SK-N-SH (cell line): ENCODE results near the gene PMS2. TPM values are rescaled to one million over a fixed set of nuclear protein-coding genes. Genes with fewer than 3 reads are reported as not detected.

ENCODE experiments used
- CTCF ChIA-PET: fragments of 300-600, 350-600 bp; formaldehyde crosslinking; extraction: SDS; loops from one replicate; lab custom pipeline; 2021; lab: Yijun Ruan, JAX
- POLR2A ChIA-PET: fragments of 350-600 bp; sonication (Branson Sonifier 250); formaldehyde crosslinking; extraction: SDS; loops from one replicate; lab custom pipeline; 2020; ENCODE audit warnings: antibody characterized with exemption, inconsistent platforms; lab: Yijun Ruan, JAX
- DNase-seq: peaks from one replicate; pipeline ENCODE4 v3.0.0; 2012
- H2AFZ ChIP-seq: fragments of 200-600 bp; sonication (generic); 2 replicates; pipeline ENCODE4 v1.8.1; 2016; ENCODE audit warnings: antibody characterized with exemption, mild to moderate bottlenecking, low read depth
- H3F3A ChIP-seq: fragments of 200-600 bp; sonication (generic); replicated peaks from 2 replicates; pipeline ENCODE3; 2016; ENCODE audit warnings: antibody characterized with exemption, mild to moderate bottlenecking; ENCODE audit not compliant: insufficient read depth
- H3K27ac ChIP-seq, 2 experiments: fragments of 200-500 bp in 1 of 2; fragments of 200-600 bp in 1 of 2; sonication (Bioruptor generic) in 1 of 2; sonication (generic), shearing (Covaris generic) in 1 of 2; 2 replicates each; pipeline versions ENCODE4 v1.5.1 to v1.6.1; 2014 to 2016; ENCODE audit warnings: low read depth in 2 of 2, inconsistent platforms in 1 of 2, low read length in 1 of 2, mild to moderate bottlenecking in 1 of 2, mixed read lengths in 1 of 2
- H3K27me3 ChIP-seq: fragments of 200-600 bp; sonication (generic), shearing (Covaris generic); 2 replicates; pipeline ENCODE4 v1.6.1; 2016; ENCODE audit warnings: mixed run types; ENCODE audit not compliant: insufficient read depth
- H3K36me3 ChIP-seq, 2 experiments: fragments of 200-500 bp in 1 of 2; fragments of 200-600 bp in 1 of 2; sonication (Bioruptor generic) in 1 of 2; sonication (generic) in 1 of 2; replicated peaks in 1 of 2; 2 replicates each; pipeline versions ENCODE3 to v1.5.1; 2014 to 2016; ENCODE audit warnings: low read length in 1 of 2, mild to moderate bottlenecking in 1 of 2; ENCODE audit not compliant: insufficient read depth in 2 of 2, control insufficient read depth in 1 of 2
- H3K4me1 ChIP-seq, 2 experiments: fragments of 200-500 bp in 1 of 2; fragments of 200-600 bp in 1 of 2; sonication (Bioruptor generic) in 1 of 2; sonication (generic), shearing (Covaris generic) in 1 of 2; 2 replicates each; pipeline versions ENCODE4 v1.5.1 to v1.6.1; 2014 to 2016; ENCODE audit warnings: low read depth in 1 of 2, low read length in 1 of 2, mixed run types in 1 of 2; ENCODE audit not compliant: insufficient read depth in 2 of 2, control insufficient read depth in 1 of 2
- H3K4me2 ChIP-seq: fragments of 200-600 bp; sonication (generic), shearing (Covaris generic); 2 replicates; pipeline ENCODE4 v1.6.1; 2017; ENCODE audit warnings: mixed run types
- H3K4me3 ChIP-seq, 2 experiments: fragments of 200-500 bp in 1 of 2; fragments of 200-600 bp in 1 of 2; sonication (Bioruptor generic) in 1 of 2; sonication (generic), shearing (Covaris generic) in 1 of 2; 2 replicates each; pipeline versions ENCODE4 v1.5.1 to v1.8.1; 2014 to 2016; ENCODE audit warnings: low read depth in 2 of 2, inconsistent platforms in 1 of 2, low read length in 1 of 2, mild to moderate bottlenecking in 1 of 2, mixed read lengths in 1 of 2, moderate library complexity in 1 of 2
- H3K79me2 ChIP-seq: fragments of 200-600 bp; sonication (generic); 2 replicates; pipeline ENCODE4 v1.8.1; 2017; ENCODE audit warnings: mild to moderate bottlenecking; ENCODE audit not compliant: insufficient read depth
- H3K9ac ChIP-seq: fragments of 200-600 bp; sonication (generic); 2 replicates; pipeline ENCODE4 v1.6.1; 2017; ENCODE audit warnings: mixed run types
- H3K9me2 ChIP-seq: fragments of 200-600 bp; sonication (generic); 2 replicates; pipeline ENCODE4 v1.6.1; 2017; ENCODE audit warnings: mixed run types
- H3K9me3 ChIP-seq: fragments of 200-600 bp; sonication (generic); 2 replicates; pipeline ENCODE4 v1.6.1; 2017; ENCODE audit warnings: mixed run types, mild to moderate bottlenecking, moderate library complexity
- H4K20me1 ChIP-seq: fragments of 200-600 bp; sonication (generic); 2 replicates; pipeline ENCODE4 v1.6.1; 2017; ENCODE audit warnings: mild to moderate bottlenecking, mixed run types; ENCODE audit not compliant: insufficient read depth
- CHD2 ChIP-seq: fragments of 150-350 bp; IDR thresholded peaks from 2 replicates; pipeline ENCODE4 v1.6.1; 2018; ENCODE audit warnings: low read length; ENCODE audit not compliant: partially characterized antibody
- CTCF ChIP-seq: fragments of 200-600 bp; sonication (generic); IDR thresholded peaks from 2 replicates; pipeline ENCODE4 v1.6.1; 2017; ENCODE audit warnings: antibody characterized with exemption, mild to moderate bottlenecking, moderate library complexity
- EP300 ChIP-seq, 2 experiments: IDR thresholded peaks; 2 replicates each; pipeline versions ENCODE4 v1.4.0 to v1.6.1; 2012; ENCODE audit warnings: borderline replicate concordance in 1 of 2, low read depth in 1 of 2, low read length in 1 of 2
- FOXJ3 ChIP-seq: sonication (generic); formaldehyde crosslinking; IDR thresholded peaks from 2 replicates; pipeline ENCODE4 v1.5.1; 2020; ENCODE audit warnings: mild to moderate bottlenecking, missing genetic modification reagents
- FOXM1 ChIP-seq: IDR thresholded peaks from 2 replicates; pipeline ENCODE4 v1.4.0; 2012; ENCODE audit warnings: low read depth, mild to moderate bottlenecking
- GATA2 ChIP-seq: sonication (generic); formaldehyde crosslinking; IDR thresholded peaks from 2 replicates; pipeline ENCODE4 v1.5.0; 2020; ENCODE audit warnings: mild to moderate bottlenecking, missing genetic modification reagents
- MAX ChIP-seq: IDR thresholded peaks from 2 replicates; pipeline ENCODE4 v1.4.0; 2012; ENCODE audit warnings: low read depth
- MEF2A ChIP-seq: IDR thresholded peaks from 2 replicates; pipeline ENCODE4 v1.4.0; 2012; ENCODE audit warnings: low read depth, borderline replicate concordance
- MXI1 ChIP-seq: IDR thresholded peaks from 2 replicates; pipeline ENCODE4 v1.6.1; 2012; ENCODE audit warnings: mild to moderate bottlenecking, low read depth, low read length, improper control_type of control experiment
- NFIC ChIP-seq: IDR thresholded peaks from 2 replicates; pipeline ENCODE4 v1.4.0; 2012; ENCODE audit warnings: borderline replicate concordance
- POLR2AphosphoS5 ChIP-seq: IDR thresholded peaks from 2 replicates; pipeline ENCODE4 v1.6.1; 2012; ENCODE audit warnings: low read depth, low read length
- RCOR1 ChIP-seq: fragments of 150-350 bp; IDR thresholded peaks from 2 replicates; pipeline ENCODE4 v1.6.1; 2017; ENCODE audit warnings: antibody characterized with exemption, low read length
- REST ChIP-seq: IDR thresholded peaks from 2 replicates; pipeline ENCODE4 v1.6.1; 2012; ENCODE audit warnings: mild to moderate bottlenecking, low read depth, low read length, moderate library complexity
- SMC3 ChIP-seq: IDR thresholded peaks from 2 replicates; pipeline ENCODE4 v1.6.1; 2012; ENCODE audit warnings: low read depth, low read length, improper control_type of control experiment
- TAF1 ChIP-seq: IDR thresholded peaks from 2 replicates; pipeline ENCODE4 v1.6.1; 2012; ENCODE audit warnings: low read depth, mild to moderate bottlenecking, low read length, moderate library complexity, borderline replicate concordance
- TCF12 ChIP-seq: IDR thresholded peaks from 2 replicates; pipeline ENCODE4 v1.4.0; 2012
- USF1 ChIP-seq: IDR thresholded peaks from 2 replicates; pipeline ENCODE4 v1.4.0; 2012; ENCODE audit warnings: low read depth, borderline replicate concordance
- YY1 ChIP-seq: IDR thresholded peaks from 2 replicates; pipeline ENCODE4 v1.4.0; 2012; ENCODE audit warnings: low read depth, mild to moderate bottlenecking
- ZBTB33 ChIP-seq: IDR thresholded peaks from 2 replicates; pipeline ENCODE4 v1.4.0; 2012; ENCODE audit warnings: low read depth, borderline replicate concordance
- WGBS: methylation state at CpG from one replicate; pipeline ENCODE4 v1.1.6; 2017; ENCODE audit warnings: low lambda C conversion rate; 5-methylcytosine and 5-hydroxymethylcytosine counted together
- polyA plus RNA-seq, 3 experiments: library from polyadenylated mRNA; depleted of rRNA; stranded (reverse); fragments of >200 nt; gene quantifications; 2 replicates each; pipeline ENCODE4 v1.2.3, GENCODE V29; 2012

The PMS2 gene
- polyA plus RNA-seq, 1 of the 3 experiments (the other 2 are of a cell fraction) = 9.6 TPM

- WGBS = 90% methylated on average over 7 of the region's 7 CpGs
- ChIA-PET POLR2A (no interaction called here), CTCF (interaction anchor here (0.6 to 1.7 kb wide), 5 partner anchors 8 to 282 kb away, joined by 3 to 4 read pairs (median 4); partner anchors contain the start of genes AIMP2 and PMS2)
- H3K9ac ChIP-seq = no peak overlapping the region
- peaks cover 42% of the 10 kb centered on the region for H3K79me2 ChIP-seq
- no peak overlapping the region for H3K4me3 ChIP-seq
- no peaks in the 10 kb centered on the region for H4K20me1 ChIP-seq
- TF ChIP-seq GATA2 (CRISPR knock-in tag) = no peak
- TF ChIP-seq CTCF = no peak
- no peak for TF ChIP-seq REST
- TF ChIP-seq EP300 (IDR thresholded peaks at IDR 0.05; ENCODE audit: borderline replicate concordance in 1 of 2, low read depth in 1 of 2, low read length in 1 of 2) = no peak
- no peak for TF ChIP-seq MEF2A
- TF ChIP-seq YY1 = no peak
- TF ChIP-seq FOXM1 = no peak
- no peak for TF ChIP-seq USF1
- no peak for TF ChIP-seq POLR2AphosphoS5
- no peak for TF ChIP-seq ZBTB33
- TF ChIP-seq MXI1 = no peak
- TF ChIP-seq FOXJ3 (CRISPR knock-in tag) = no peak
- TF ChIP-seq CHD2 = no peak
- TF ChIP-seq NFIC = no peak
- TF ChIP-seq MAX = no peak
- no peak for TF ChIP-seq TAF1
- TF ChIP-seq RCOR1 = no peak
- no peak for TF ChIP-seq SMC3
- no peak for TF ChIP-seq TCF12
- no peaks in the 10 kb centered on the region for H3K9me2 ChIP-seq
- H3K4me2 ChIP-seq = no peak overlapping the region
- H3K27ac ChIP-seq = no peak overlapping the region
- H3K9me3 ChIP-seq = no peaks in the 10 kb centered on the region
- H3K27me3 ChIP-seq = no peaks in the 10 kb centered on the region
- H2AFZ ChIP-seq = no peak overlapping the region
- no peak for DNase-seq
- peaks cover 63 to 65% of the 10 kb centered on the region in 2 experiments for H3K36me3 ChIP-seq
- H3K4me1 ChIP-seq = no peaks in the 10 kb centered on the region
- peaks cover 5% of the 10 kb centered on the region for H3F3A ChIP-seq
Observed at GRCh38 chr7:6032641-6033040, 23.8 kb upstream of the PMS2 start.
